NB4 (cell line): ENCODE data around the gene TXNRD2.

Experiments used
- CTCF ChIP-seq: IDR thresholded peaks from one replicate; pipeline ENCODE4 v1.5.1; 2012; ENCODE audit warnings: low read depth, low read length
- POLR2A ChIP-seq: IDR thresholded peaks from 2 replicates; pipeline ENCODE4 v1.6.1; 2011; ENCODE audit warnings: mild to moderate bottlenecking; ENCODE audit not compliant: insufficient read length; ENCODE audit errors: extremely low read depth

- TF ChIP-seq POLR2A = no peak
- TF ChIP-seq CTCF = no peak
These were observed 29.9 kb downstream of the TXNRD2 start for GRCh38 chr22:19911540-19912270.
